ENCODE data around the gene TMEM184A. TPM values are rescaled to one million over a fixed set of nuclear protein-coding genes. Genes with fewer than 3 reads are reported as not detected.
A peak's percentile ranks its signal among the peaks of the same experiment; 100 is the strongest.
"Not testable (repeated sequence)": the region's sequence is repeated elsewhere in the genome, so short reads cannot be mapped to it uniquely, and the experiment has no call there.

Gene TMEM184A
- total RNA-seq, 2 donors from 2014 or later: 35.8 to 54.3 TPM

GRCh38 chr7:1523844-1524243 lies 32.2 kb downstream of the TMEM184A start:
- Histone ChIP-seq H3K4me1 (no peaks in the 10 kb centered on the region), H3K36me3 (no peaks in the 10 kb centered on the region), H3K9ac (ENCODE audit: low read depth in 2 of 2, low read length in 2 of 2) (peak overlapping the region; percentile 38 to 53), H3K9me3 (no peaks in the 10 kb centered on the region), H3K27ac (peak overlapping the region; percentile 18), H3K27me3 (no peaks in the 10 kb centered on the region), H3K4me3 (peak overlapping the region; percentile 16)
- TF ChIP-seq CTCF (IDR thresholded peaks at IDR 0.05): no peak
- intact Hi-C loops (cut with DNase I): no loop called here
- peak; percentile 77 for DNase-seq

- Histone ChIP-seq H3K4me3 (peak overlapping the region; percentile 16), H3K9me3 (no peaks in the 10 kb centered on the region), H3K36me3 (no peaks in the 10 kb centered on the region), H3K27me3 (no peaks in the 10 kb centered on the region), H3K9ac (ENCODE audit: low read depth in 2 of 2, low read length in 2 of 2) (peak overlapping the region; percentile 38 to 53), H3K27ac (peak overlapping the region; percentile 18), H3K4me1 (no peaks in the 10 kb centered on the region)
- intact Hi-C loops (cut with DNase I): no loop called here
- peak; percentile 84 for DNase-seq
- TF ChIP-seq CTCF (IDR thresholded peaks at IDR 0.05): no peak
Measured at GRCh38 chr7:1523208-1523607, 32.8 kb downstream of the TMEM184A start.

- intact Hi-C loops (cut with DNase I): no loop called here
- no peaks in the 10 kb centered on the region for H3K4me1 ChIP-seq
- H3K27me3 ChIP-seq: no peaks in the 10 kb centered on the region
- no peaks in the 10 kb centered on the region for H3K9me3 ChIP-seq
- no peak overlapping the region for H3K9ac ChIP-seq (ENCODE audit: low read depth in 2 of 2, low read length in 2 of 2)
- no peak overlapping the region for H3K27ac ChIP-seq
- TF ChIP-seq CTCF (IDR thresholded peaks at IDR 0.05): no peak
- DNase-seq: no peak
- no peak overlapping the region for H3K4me3 ChIP-seq
- no peaks in the 10 kb centered on the region for H3K36me3 ChIP-seq
Measured at GRCh38 chr7:1521456-1521855, 34.5 kb downstream of the TMEM184A start.

- no peaks in the 10 kb centered on the region for H3K27me3 ChIP-seq
- no peaks in the 10 kb centered on the region for H3K4me1 ChIP-seq
- no peak for TF ChIP-seq CTCF (IDR thresholded peaks at IDR 0.05)
- H3K4me3 ChIP-seq: no peak overlapping the region
- no peak overlapping the region for H3K9ac ChIP-seq (ENCODE audit: low read depth in 2 of 2, low read length in 2 of 2)
- intact Hi-C loops (cut with DNase I): no loop called here
- H3K9me3 ChIP-seq: no peaks in the 10 kb centered on the region
- H3K36me3 ChIP-seq: no peaks in the 10 kb centered on the region
- H3K27ac ChIP-seq: no peak overlapping the region
- no peak for DNase-seq
Measured at GRCh38 chr7:1520539-1521234, 35.3 kb downstream of the TMEM184A start.

- H3K36me3 ChIP-seq; H3K4me3 ChIP-seq; H3K9me3 ChIP-seq; H3K27me3 ChIP-seq; H3K9ac ChIP-seq (ENCODE audit: low read depth in 2 of 2, low read length in 2 of 2); intact Hi-C loops (cut with DNase I); H3K4me1 ChIP-seq; H3K27ac ChIP-seq; DNase-seq: not testable (repeated sequence)
Measured at GRCh38 chr7:1519322-1519922, 36.6 kb downstream of the TMEM184A start.

- intact Hi-C loops (cut with DNase I): no loop called here
- Histone ChIP-seq H3K4me3 (no peak overlapping the region), H3K9ac (ENCODE audit: low read depth in 2 of 2, low read length in 2 of 2) (no peak overlapping the region), H3K9me3 (no peaks in the 10 kb centered on the region), H3K27ac (no peak overlapping the region), H3K27me3 (no peaks in the 10 kb centered on the region), H3K36me3 (no peaks in the 10 kb centered on the region), H3K4me1 (no peaks in the 10 kb centered on the region)
- DNase-seq: no peak
- no peak for TF ChIP-seq CTCF (IDR thresholded peaks at IDR 0.05)
Measured at GRCh38 chr7:1516586-1517251, 39.3 kb downstream of the TMEM184A start.

- not testable (repeated sequence) for DNase-seq
Measured at GRCh38 chr7:1515509-1515967, 40.5 kb downstream of the TMEM184A start.

More at GRCh38 chr7:1515509-1515967, 40.5 kb downstream of the TMEM184A start:
- H3K4me3 ChIP-seq; H3K27ac ChIP-seq; H3K4me1 ChIP-seq; H3K27me3 ChIP-seq; H3K9ac ChIP-seq (ENCODE audit: low read depth in 2 of 2, low read length in 2 of 2); intact Hi-C loops (cut with DNase I); H3K36me3 ChIP-seq; H3K9me3 ChIP-seq: not testable (repeated sequence)

All from colonic mucosa (tissue), 4 donors.